ENCODE data around the gene LBH.

Gene LBH

DNA sequence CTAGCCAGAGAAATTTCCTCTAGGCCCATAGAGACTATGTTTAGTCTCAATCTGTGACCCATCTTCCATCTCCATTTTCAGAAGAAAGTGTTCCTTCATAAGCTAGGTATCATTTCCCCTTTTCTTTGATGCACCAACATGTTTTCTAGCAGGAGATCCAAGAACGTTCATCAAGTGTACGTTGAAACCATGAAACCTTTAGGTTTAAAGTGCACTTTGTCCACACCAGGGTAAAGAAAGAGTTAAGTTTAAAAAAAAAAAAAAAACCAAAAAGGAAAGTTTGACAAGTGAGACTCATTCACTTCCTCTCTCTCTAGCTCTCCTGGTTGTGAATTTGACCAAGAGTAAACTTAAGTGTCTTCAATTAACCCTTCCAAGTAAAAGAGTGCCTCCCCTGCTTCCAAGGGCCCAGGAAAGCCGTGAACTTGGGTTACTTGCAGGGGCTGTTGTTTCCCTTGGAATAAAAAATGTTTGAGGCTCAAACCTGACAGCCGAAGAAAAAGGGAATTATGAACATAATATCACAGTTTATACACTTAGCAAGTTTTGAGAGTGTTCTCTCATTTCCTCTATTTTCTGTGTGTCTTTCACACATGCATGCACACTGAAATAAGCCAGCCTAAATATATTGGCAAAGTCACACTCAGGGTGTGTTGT, 56.7 kb downstream of the LBH start:
- Histone ChIP-seq H3K9me3 (replicated peaks in 1 of 11) (no peaks in the 10 kb centered on the region), H3K27ac (peak overlapping the region; percentile 7 to 45 (median 27); a peak in 15 of 22 replicates), H3K4me1 (peaks cover 31 to 54% (median 44%) of the 10 kb centered on the region in 10 experiments), H3K36me3 (no peaks in the 10 kb centered on the region), H4K20me1 (peaks cover 0 to under 1% (median 0%) of the 10 kb centered on the region in 11 experiments; a peak in 1 of 22 replicates), H3K9ac (peak overlapping the region in 7 of 11 experiments; percentile 7 to 56 (median 32); a peak in 9 of 22 replicates), H3K4me3 (peak overlapping the region in 1 of 10 experiments; percentile 14; a peak in 2 of 20 replicates), H3K27me3 (peaks cover 0 to 15% (median 0%) of the 10 kb centered on the region in 11 experiments; a peak in 6 of 22 replicates), H3K4me2 (peak overlapping the region; percentile 57 to 93 (median 76))
- TF ChIP-seq Cebpa-rat (IDR thresholded peaks at IDR 0.05): no peak

DNA sequence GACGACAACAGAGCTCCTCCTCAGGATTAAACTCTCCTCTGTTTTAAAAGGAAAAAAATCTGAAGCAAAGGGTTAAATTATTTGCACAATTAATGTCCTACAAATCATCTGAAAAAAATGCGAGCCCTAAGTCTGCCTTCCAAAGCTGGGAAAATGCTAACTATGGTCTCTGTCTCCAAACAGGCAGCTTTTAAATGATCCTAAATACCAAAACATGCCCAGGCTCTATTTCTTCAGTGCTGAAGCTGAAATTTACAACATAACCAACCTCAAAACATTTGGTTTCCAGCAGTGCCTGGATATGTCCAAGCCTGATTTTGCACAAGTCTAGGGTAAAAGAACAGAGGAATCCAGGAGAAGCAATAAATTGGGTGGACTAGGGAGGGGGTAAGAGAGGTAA, 57.2 kb downstream of the LBH start:
- peaks cover 37 to 57% (median 48%) of the 10 kb centered on the region in 10 experiments for H3K4me1 ChIP-seq
- peak overlapping the region in 9 of 11 experiments; percentile 7 to 45 (median 25); a peak in 12 of 22 replicates for H3K27ac ChIP-seq
- no peak overlapping the region for H3K4me3 ChIP-seq
- no peaks in the 10 kb centered on the region; a peak in 1 of 22 replicates for H4K20me1 ChIP-seq
- no peaks in the 10 kb centered on the region for H3K9me3 ChIP-seq (replicated peaks in 1 of 11)
- peak overlapping the region in 4 of 11 experiments; percentile 29 to 56 (median 36); a peak in 7 of 22 replicates for H3K9ac ChIP-seq
- peak overlapping the region; percentile 57 to 93 (median 76) for H3K4me2 ChIP-seq
- no peak for TF ChIP-seq Cebpa-rat (IDR thresholded peaks at IDR 0.05)
- H3K36me3 ChIP-seq: no peaks in the 10 kb centered on the region
- H3K27me3 ChIP-seq: peaks cover 0 to 15% (median 0%) of the 10 kb centered on the region in 11 experiments; a peak in 5 of 22 replicates

DNA sequence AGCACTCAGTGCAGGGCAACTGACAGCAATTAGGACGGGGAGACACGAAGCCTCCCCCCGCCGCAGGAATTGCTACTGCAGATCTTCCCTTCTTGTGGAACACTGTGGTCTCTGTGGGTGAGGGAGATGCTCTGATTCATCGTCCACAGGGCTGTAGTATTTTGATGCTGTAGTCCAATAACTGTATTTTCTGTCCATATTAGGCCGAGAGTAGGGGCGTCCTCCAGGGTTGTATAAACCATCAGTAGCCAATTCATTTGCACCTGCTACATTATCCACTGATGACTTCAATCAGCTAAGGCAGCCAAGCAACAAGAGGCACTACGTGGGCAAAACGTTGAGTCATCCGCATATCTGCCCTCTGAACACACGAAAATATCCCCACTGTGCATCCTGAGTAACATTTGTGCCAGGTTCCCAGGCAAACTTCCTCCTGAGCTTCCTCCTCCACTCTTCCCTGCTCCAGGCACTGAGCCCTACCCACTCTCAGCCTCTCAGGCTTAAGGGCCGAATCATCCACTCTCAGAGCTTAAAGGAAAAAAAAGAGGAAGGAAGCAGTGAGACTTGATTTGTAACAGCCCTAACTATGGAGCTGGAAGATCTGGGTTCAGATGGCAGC, 62.1 kb downstream of the LBH start:
- H3K9ac ChIP-seq: no peak overlapping the region
- TF ChIP-seq Cebpa-rat (IDR thresholded peaks at IDR 0.05): no peak
- no peaks in the 10 kb centered on the region for H4K20me1 ChIP-seq
- no peaks in the 10 kb centered on the region for H3K27me3 ChIP-seq
- H3K4me1 ChIP-seq: peaks cover 22 to 40% (median 32%) of the 10 kb centered on the region in 10 experiments
- H3K27ac ChIP-seq: peak overlapping the region in 2 of 11 experiments; percentile 6 to 20; a peak in 1 of 22 replicates
- no peaks in the 10 kb centered on the region for H3K9me3 ChIP-seq (replicated peaks in 1 of 11)
- H3K4me2 ChIP-seq: peak overlapping the region; percentile 53 to 79 (median 67)
- H3K4me3 ChIP-seq: no peak overlapping the region
- no peaks in the 10 kb centered on the region for H3K36me3 ChIP-seq

DNA sequence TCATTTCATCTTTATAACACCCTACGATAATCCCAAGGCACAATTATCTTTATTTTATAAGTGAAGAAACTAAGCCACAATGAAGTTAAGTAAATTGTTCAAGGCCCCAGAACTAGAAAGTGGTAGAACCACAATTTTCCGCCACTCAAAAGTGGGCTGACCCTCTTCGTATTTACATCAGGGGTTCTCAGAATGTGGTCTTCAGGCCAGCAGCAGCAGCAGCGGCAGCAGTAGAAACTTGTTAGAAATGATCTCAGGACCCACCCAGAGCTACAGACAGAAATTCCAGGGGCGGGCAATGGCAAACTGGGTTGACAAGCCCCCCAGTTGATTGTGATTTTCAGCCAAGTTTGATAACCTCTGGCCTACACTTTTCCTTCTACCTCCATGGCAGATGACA, 62.8 kb downstream of the LBH start:
- Histone ChIP-seq H3K27ac (no peak overlapping the region), H3K4me1 (peaks cover 18 to 33% (median 25%) of the 10 kb centered on the region in 10 experiments), H3K4me3 (no peak overlapping the region), H3K9ac (no peak overlapping the region), H3K27me3 (no peaks in the 10 kb centered on the region), H3K9me3 (replicated peaks in 1 of 11) (no peaks in the 10 kb centered on the region), H4K20me1 (no peaks in the 10 kb centered on the region), H3K36me3 (no peaks in the 10 kb centered on the region), H3K4me2 (peak overlapping the region in 7 of 11 experiments; percentile 53 to 74 (median 65); a peak in 11 of 22 replicates)
- no peak for TF ChIP-seq Cebpa-rat (IDR thresholded peaks at IDR 0.05)

DNA sequence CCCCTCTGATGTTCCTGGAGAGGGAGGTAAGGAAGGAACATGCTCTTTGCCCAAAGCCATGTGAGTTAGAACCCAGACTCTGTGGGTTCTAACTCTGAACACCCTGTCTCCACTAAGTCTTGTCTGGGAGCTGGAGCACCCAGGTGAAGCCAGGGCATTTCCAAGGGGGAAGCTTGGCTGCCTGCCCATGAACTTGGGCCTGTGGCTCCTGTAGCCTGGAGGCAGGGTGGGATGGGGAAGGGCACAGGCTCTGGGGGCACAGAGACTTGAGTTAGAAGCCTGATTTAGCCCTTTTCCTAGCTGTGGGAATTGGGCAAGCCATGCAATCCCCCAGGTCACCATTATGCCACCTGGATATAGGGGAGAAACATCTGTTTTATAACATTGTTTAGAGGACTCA, 65.2 kb downstream of the LBH start:
- H3K9me3 ChIP-seq (replicated peaks in 1 of 11): no peaks in the 10 kb centered on the region
- peaks cover 24 to 37% (median 30%) of the 10 kb centered on the region in 10 experiments for H3K4me1 ChIP-seq
- H3K9ac ChIP-seq: no peak overlapping the region
- no peak overlapping the region for H3K4me2 ChIP-seq
- H3K27me3 ChIP-seq: no peaks in the 10 kb centered on the region
- H4K20me1 ChIP-seq: no peaks in the 10 kb centered on the region
- H3K36me3 ChIP-seq: no peaks in the 10 kb centered on the region
- no peak overlapping the region for H3K4me3 ChIP-seq
- no peak overlapping the region for H3K27ac ChIP-seq
- TF ChIP-seq Cebpa-rat (IDR thresholded peaks at IDR 0.05): no peak

DNA sequence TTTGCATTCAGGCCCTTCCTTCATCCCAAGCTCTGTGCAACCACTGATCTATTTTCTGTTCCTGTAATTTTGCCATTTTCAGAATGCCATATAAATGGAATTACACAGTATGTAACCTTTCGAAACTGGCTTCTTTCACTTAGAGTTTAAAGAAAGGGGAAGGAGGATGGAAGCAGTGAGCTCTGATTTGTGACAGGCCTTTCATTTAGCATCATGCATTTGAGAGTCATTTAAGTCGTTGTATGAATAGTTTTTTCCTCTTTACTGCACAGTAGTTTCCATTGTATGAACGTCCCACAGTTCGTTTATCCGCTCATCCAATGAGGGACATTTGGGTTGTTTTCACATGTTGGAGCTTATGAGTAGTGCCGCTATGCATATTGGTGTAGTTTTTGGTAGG, 67.0 kb downstream of the LBH start:
- Histone ChIP-seq H3K4me2 (no peak overlapping the region), H3K36me3 (no peaks in the 10 kb centered on the region), H3K4me3 (no peak overlapping the region), H3K9ac (no peak overlapping the region), H3K4me1 (peaks cover 23 to 46% (median 31%) of the 10 kb centered on the region in 10 experiments), H3K9me3 (replicated peaks in 1 of 11) (no peaks in the 10 kb centered on the region), H3K27me3 (no peaks in the 10 kb centered on the region), H3K27ac (no peak overlapping the region), H4K20me1 (no peaks in the 10 kb centered on the region)
- no peak for TF ChIP-seq Cebpa-rat (IDR thresholded peaks at IDR 0.05)

GRCh38 chr2:30300122-30300455, 68.8 kb downstream of the LBH start:
- no peak overlapping the region for H3K9ac ChIP-seq
- no peak overlapping the region for H3K4me3 ChIP-seq
- H3K4me1 ChIP-seq: peaks cover 11 to 39% (median 22%) of the 10 kb centered on the region in 10 experiments; a peak in 18 of 20 replicates
- no peak for TF ChIP-seq Cebpa-rat (IDR thresholded peaks at IDR 0.05)
- H3K27me3 ChIP-seq: no peaks in the 10 kb centered on the region
- no peaks in the 10 kb centered on the region for H3K36me3 ChIP-seq
- H4K20me1 ChIP-seq: no peaks in the 10 kb centered on the region
- H3K4me2 ChIP-seq: 0 out of 22 replicates have a peak overlapping the region, but pooled peaks of 2 of the 11 experiments have one; percentile 17 to 76
- 0 out of 22 replicates have a peak, but pooled peaks cover 0 to 7% (median 0%) of the 10 kb centered on the region in 11 experiments for H3K9me3 ChIP-seq (replicated peaks in 1 of 11)
- H3K27ac ChIP-seq: no peak overlapping the region

DNA sequence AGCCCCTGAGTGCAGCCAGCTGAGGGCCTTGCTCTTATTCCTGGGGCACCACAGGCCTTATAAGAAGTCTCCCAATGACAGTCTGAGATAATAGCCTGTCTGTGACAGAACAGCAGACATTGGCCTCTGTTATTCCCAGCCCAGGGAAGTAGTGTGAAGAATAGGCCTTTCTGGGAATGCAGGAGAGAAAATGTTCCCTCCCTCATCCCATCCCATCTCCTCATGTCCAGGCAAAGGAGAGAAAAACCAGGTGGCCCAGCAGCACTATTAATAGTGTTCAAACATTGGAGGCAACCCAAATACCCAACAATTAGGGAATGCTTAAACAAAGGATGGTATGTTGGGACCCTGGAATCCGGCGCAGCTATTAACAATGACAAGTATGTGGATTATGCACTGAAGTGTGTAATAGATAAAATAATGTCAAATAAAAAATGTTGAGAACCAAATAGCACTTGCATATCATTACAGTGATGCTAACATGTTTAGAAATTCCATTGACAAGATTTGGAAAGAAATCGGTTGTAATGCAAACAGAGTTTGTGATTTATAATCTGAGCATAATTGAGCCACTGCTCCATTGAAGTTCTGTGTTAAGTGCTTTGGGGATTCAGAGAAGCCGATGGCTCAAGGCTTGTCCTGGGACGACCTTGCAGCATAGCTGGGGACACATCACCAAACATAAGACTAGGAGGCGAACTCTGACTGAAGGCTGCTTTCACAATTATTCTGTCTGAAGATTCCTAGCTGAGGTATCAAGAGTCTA, 69.3 kb downstream of the LBH start:
- no peak for TF ChIP-seq Cebpa-rat (IDR thresholded peaks at IDR 0.05)
- peaks cover 0 to 7% (median 0%) of the 10 kb centered on the region in 11 experiments; a peak in 2 of 22 replicates for H3K9me3 ChIP-seq (replicated peaks in 1 of 11)
- H3K36me3 ChIP-seq: no peaks in the 10 kb centered on the region
- no peaks in the 10 kb centered on the region for H3K27me3 ChIP-seq
- H3K4me3 ChIP-seq: no peak overlapping the region
- H3K4me2 ChIP-seq: peak overlapping the region in 8 of 11 experiments; percentile 65 to 90 (median 76); a peak in 16 of 22 replicates
- H3K27ac ChIP-seq: peak overlapping the region in 4 of 11 experiments; percentile 44 to 56 (median 50); a peak in 5 of 22 replicates
- H4K20me1 ChIP-seq: no peaks in the 10 kb centered on the region
- no peak overlapping the region for H3K9ac ChIP-seq
- H3K4me1 ChIP-seq: peaks cover 11 to 39% (median 22%) of the 10 kb centered on the region in 10 experiments; a peak in 18 of 20 replicates
